ENCODE results near the gene ABHD6. TPM values are rescaled to one million over a fixed set of nuclear protein-coding genes. Genes with fewer than 3 reads are reported as not detected.
"Not testable (repeated sequence)": the region's sequence is repeated elsewhere in the genome, so short reads cannot be mapped to it uniquely, and the experiment has no call there.

Gene ABHD6
- total RNA-seq, 1 experiment from 2014 or later, result 8.9 TPM

- in situ Hi-C loops (cut with HindIII; ENCODE audit: low pct_unique_long_range_greater_than_20kb, low sequenced_read_pairs), result no loop called here
- DNase-seq (ENCODE audit: low read depth), result no peak
These were observed 31.6 kb upstream of the ABHD6 start for GRCh38 chr3:58205981-58206380.

DNA sequence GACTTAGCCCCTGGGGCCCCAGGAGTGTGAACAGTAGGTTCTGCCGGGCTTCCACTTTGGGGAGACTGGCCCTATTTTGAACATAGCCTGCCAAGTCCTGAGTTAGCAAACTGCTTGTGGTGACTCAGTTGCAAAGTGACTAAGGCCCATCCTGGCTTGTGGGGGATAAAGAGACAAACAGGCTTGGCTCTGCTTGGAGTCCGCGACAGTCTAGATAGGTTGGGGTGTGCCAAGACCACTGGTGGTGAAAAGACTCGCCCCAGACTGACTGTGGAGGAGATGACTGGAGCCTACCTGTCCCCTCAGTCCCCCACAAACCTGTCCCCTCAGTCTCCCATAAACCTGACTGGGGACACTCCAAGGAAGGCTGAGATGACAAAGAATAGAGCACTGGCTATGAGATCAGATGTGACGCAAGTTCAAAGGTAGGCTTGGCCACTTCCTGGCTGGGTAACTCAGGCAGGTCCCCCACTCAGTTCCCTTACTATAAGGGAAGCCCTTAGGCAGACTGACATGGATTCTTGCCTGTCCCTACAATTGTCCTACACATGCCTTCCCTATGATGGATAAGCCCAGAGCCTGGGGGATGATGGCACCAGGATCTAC, 31.1 kb upstream of the ABHD6 start:
- in situ Hi-C loops (cut with HindIII; ENCODE audit: low pct_unique_long_range_greater_than_20kb, low sequenced_read_pairs), result no loop called here
- no peak for DNase-seq (ENCODE audit: low read depth)

GRCh38 chr3:58207954-58208353, 29.6 kb upstream of the ABHD6 start:
- no peak for DNase-seq (ENCODE audit: low read depth)
- in situ Hi-C loops (cut with HindIII; ENCODE audit: low pct_unique_long_range_greater_than_20kb, low sequenced_read_pairs), result no loop called here

- in situ Hi-C loops (cut with HindIII; ENCODE audit: low pct_unique_long_range_greater_than_20kb, low sequenced_read_pairs), result no loop called here
- DNase-seq (ENCODE audit: low read depth), result no peak
These were observed 27.7 kb upstream of the ABHD6 start for GRCh38 chr3:58209933-58210332.

GRCh38 chr3:58210761-58211460, 26.7 kb upstream of the ABHD6 start, which contains the start of gene DNASE1L3:
Gene DNASE1L3 (minus strand): TSS chr3:58210972. CDS start chr3:58210906, 66 bp downstream.
- DNase-seq (ENCODE audit: low read depth), result no peak
- in situ Hi-C loops (cut with HindIII; ENCODE audit: low pct_unique_long_range_greater_than_20kb, low sequenced_read_pairs), result no loop called here

- peak; percentile 21 for DNase-seq (ENCODE audit: low read depth)
- in situ Hi-C loops (cut with HindIII; ENCODE audit: low pct_unique_long_range_greater_than_20kb, low sequenced_read_pairs), result no loop called here
These were observed 22.9 kb upstream of the ABHD6 start for GRCh38 chr3:58214484-58215316.

DNA sequence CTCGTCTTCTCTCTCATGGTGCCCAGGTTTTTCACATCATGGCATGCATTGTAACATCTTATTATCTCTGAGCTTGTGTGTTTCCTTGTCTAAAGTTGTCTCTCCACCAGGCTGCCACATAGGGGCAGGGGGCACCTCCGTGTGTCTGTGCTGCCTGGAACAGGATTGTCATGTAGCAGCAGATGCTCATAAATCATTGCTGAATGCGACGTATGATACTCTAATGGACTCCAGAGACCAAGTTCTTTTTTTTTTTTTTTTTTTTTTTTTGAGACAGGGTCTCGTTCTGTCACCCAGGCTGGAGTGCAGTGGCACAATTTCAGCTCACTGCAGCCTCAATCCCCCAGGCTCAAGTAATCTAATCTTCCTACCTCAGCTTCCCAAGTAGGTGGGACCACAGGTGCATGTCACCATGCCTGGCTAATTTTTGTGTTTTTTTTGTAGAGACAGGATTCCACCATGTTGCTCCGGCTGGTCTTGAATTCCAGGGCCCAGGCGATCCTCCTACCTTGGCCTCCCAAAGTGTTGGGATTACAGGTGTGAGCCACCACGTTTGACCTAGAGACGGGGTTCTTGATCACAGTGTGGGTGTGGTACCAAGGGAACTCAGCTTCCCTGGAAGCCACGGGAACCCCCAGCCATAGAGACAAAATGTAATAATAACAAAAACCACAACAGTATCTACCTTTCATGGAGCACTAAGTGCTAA, 22.1 kb upstream of the ABHD6 start:
- in situ Hi-C loops (cut with HindIII; ENCODE audit: low pct_unique_long_range_greater_than_20kb, low sequenced_read_pairs), result no loop called here
- no peak for DNase-seq (ENCODE audit: low read depth)

DNA sequence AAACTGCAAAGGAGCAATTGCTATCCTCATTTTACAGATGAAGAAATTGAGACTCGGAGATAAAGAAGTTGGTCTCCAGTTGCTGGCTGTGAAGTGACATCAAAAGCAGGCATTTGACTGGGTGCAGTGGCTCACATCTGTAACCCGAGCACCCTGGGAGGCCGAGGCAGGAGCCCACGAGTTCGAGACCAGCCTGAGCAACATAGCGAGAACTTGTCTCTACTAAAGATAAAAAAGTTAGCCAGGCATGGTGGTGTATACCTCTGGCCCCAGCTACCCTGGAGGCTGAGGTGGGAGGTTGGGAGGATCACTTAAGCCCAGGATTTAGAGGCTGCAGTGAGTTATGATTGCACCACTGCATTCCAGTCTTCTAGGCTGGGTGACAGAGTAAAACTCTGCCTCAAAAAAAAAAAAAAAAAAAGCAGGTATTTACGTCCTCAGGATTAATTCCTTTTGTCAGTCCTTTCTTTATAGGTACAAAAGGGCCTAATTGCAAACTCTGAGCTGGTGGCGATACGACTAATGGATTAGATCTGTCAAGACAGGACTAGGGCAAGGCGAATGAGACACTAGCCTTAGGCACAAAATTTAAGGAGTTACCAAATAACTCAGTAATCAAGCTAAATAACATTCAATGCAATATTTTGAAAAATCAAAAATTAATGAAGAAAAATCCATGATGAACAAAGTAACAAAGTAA, 20.9 kb upstream of the ABHD6 start:
- DNase-seq (ENCODE audit: low read depth), result no peak
- in situ Hi-C loops (cut with HindIII; ENCODE audit: low pct_unique_long_range_greater_than_20kb, low sequenced_read_pairs), result no loop called here

GRCh38 chr3:58217209-58217811, 20.3 kb upstream of the ABHD6 start:
- in situ Hi-C loops (cut with HindIII; ENCODE audit: low pct_unique_long_range_greater_than_20kb, low sequenced_read_pairs), result no loop called here
- peak; percentile 83 for DNase-seq (ENCODE audit: low read depth)

GRCh38 chr3:58218904-58219303, 18.7 kb upstream of the ABHD6 start:
- in situ Hi-C loops (cut with HindIII; ENCODE audit: low pct_unique_long_range_greater_than_20kb, low sequenced_read_pairs), result no loop called here
- no peak for DNase-seq (ENCODE audit: low read depth)

GRCh38 chr3:58222161-58222724, 15.3 kb upstream of the ABHD6 start:
- in situ Hi-C loops (cut with HindIII; ENCODE audit: low pct_unique_long_range_greater_than_20kb, low sequenced_read_pairs), result no loop called here
- DNase-seq (ENCODE audit: low read depth), result no peak

- in situ Hi-C loops (cut with HindIII; ENCODE audit: low pct_unique_long_range_greater_than_20kb, low sequenced_read_pairs), result no loop called here
- no peak for DNase-seq (ENCODE audit: low read depth)
These were observed 13.7 kb upstream of the ABHD6 start for GRCh38 chr3:58223855-58224254.

DNA sequence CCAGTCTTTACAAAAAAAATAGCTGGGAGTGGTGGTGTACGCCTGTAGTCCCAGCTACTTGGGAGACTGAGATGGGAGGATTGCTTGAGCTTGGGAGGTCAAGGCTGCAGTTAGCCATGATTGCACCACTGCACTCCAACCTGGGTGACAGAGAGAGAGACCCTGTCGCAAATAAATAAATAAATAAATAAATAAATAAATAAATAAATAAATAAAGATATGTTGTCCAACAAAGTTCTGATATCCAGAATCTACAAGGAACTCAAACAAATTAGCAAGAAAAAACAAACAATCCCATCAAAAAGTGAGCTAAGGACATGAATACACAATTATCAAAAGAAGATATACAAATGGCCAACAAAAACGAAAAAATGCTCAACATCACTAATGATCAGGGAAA, 9.7 kb upstream of the ABHD6 start:
- in situ Hi-C loops (cut with HindIII; ENCODE audit: low pct_unique_long_range_greater_than_20kb, low sequenced_read_pairs), result not testable (repeated sequence)

DNA sequence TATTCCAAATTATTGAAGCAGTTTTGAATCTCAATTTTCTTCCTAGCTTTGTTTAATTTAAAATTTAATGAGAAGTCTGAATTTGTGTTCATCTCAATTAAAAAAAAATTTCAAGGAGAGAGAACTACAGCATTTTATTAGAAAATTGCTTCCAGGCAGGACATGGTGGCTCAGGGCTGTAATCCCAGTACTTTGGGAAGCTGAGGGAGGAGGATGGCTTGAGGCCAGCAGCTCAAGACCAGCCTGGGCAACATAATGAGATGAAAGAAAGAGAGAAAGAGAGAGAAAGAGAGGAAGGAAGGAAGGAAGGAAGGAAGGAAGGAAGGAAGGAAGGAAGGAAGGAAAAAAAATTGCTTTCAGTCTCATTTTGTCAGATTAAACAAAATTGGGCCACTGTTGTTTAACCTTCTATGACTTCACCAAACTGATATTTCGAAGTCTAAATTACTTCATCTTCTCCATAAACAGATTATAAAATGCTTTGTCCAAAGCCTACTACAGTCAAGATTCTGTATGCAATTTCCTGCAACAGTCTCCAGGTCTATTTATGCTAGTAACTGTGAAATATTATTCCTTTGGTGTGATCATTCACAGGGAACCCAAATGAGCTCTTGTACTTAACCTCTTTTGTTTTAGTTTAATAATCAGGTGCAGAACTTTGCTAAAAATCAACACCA, 6.6 kb upstream of the ABHD6 start:
- in situ Hi-C loops (cut with HindIII; ENCODE audit: low pct_unique_long_range_greater_than_20kb, low sequenced_read_pairs), result no loop called here
- no peak for DNase-seq (ENCODE audit: low read depth)

More for the DNA sequence above, 9.7 kb upstream of the ABHD6 start:
- DNase-seq (ENCODE audit: low read depth), result not testable (repeated sequence)

DNA sequence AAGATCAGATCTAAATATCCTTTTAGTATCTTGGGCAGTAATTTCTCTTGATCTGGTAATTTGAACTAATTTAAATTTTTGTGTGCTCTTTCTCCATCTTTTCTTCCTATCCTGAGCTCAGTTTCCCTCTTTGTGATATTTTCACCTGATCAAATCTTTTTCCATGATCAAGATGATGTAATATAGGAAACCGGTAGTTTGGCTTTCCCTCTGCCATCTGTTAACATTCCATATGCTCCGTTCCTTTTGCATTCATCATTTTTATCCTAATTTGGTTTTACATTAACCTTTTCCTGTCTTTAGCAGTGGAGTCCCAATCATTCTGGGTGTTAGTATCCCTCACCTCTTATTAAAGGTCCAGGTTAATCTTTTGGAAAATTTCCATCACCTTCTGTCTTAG, 5.9 kb upstream of the ABHD6 start:
- in situ Hi-C loops (cut with HindIII; ENCODE audit: low pct_unique_long_range_greater_than_20kb, low sequenced_read_pairs), result no loop called here
- no peak for DNase-seq (ENCODE audit: low read depth)

- no peak for DNase-seq (ENCODE audit: low read depth)
- in situ Hi-C loops (cut with HindIII; ENCODE audit: low pct_unique_long_range_greater_than_20kb, low sequenced_read_pairs), result no loop called here
These were observed 3.1 kb upstream of the ABHD6 start for GRCh38 chr3:58234516-58234931.

DNA sequence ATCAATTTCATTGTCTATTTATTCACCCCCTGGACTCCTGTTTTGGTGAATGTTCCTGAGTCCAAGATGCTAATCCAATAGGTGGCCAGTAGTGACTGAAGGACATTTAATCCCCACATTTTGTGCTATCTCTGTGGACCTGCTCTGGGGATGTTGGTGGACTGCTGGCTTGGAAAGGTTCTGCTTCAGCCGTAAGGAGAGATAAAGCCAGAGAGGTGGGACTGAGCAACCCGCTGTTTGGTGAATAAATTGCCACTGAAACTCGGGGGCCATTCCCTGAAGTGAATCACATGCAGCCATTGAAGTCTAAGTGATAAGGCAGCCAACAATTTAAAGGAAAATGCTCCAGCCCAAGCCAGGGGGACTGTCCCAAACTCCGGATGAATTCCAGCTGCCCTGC, 1.6 kb upstream of the ABHD6 start:
- in situ Hi-C loops (cut with HindIII; ENCODE audit: low pct_unique_long_range_greater_than_20kb, low sequenced_read_pairs), result no loop called here

More for the DNA sequence above, 1.6 kb upstream of the ABHD6 start:
- no peak for DNase-seq (ENCODE audit: low read depth)
